Measurements from ENCODE around the gene GRK5. TPM values are rescaled to one million over a fixed set of nuclear protein-coding genes. Genes with fewer than 3 reads are reported as not detected.
A peak's percentile ranks its signal among the peaks of the same experiment; 100 is the strongest.
"Not testable (repeated sequence)": the region's sequence is repeated elsewhere in the genome, so short reads cannot be mapped to it uniquely, and the experiment has no call there.

The GRK5 gene
- total RNA-seq, 2 donors from 2014 or later, result 13.9 to 28.5 TPM

DNA sequence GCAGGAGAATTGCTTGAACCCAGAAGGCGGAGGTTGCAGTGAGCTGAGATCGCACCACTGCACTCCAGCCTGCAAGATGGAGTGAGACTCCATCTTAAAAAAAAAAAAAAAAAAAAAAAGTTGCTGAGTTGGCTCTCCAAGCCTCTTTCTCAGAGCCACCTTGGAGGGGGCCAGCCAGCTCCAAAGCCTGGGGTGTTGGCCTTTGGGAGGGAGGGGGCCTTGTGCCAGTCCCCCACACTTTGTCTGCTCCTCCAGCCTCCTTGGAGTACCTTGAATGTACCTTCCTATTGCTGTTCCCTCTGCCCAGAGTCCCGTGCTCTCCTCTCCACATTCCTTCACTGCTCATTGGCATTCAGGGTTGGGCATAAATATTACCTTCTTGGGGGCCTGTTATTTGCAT, 62.4 kb downstream of the GRK5 start:
- Mint-ChIP-seq H3K36me3 (ENCODE audit: low read depth) (no peaks in the 10 kb centered on the region), H3K4me1 (peaks cover 32% of the 10 kb centered on the region), H3K4me3 (peak overlapping the region; percentile 80), H3K27ac (peak overlapping the region; percentile 100), H3K27me3 (no peaks in the 10 kb centered on the region)
- DNase-seq (no peak), ATAC-seq (no peak)
- no peaks in the 10 kb centered on the region for H3K9me3 ChIP-seq (ENCODE audit: control insufficient read depth, low read length, poor library complexity, severe bottlenecking)

DNA sequence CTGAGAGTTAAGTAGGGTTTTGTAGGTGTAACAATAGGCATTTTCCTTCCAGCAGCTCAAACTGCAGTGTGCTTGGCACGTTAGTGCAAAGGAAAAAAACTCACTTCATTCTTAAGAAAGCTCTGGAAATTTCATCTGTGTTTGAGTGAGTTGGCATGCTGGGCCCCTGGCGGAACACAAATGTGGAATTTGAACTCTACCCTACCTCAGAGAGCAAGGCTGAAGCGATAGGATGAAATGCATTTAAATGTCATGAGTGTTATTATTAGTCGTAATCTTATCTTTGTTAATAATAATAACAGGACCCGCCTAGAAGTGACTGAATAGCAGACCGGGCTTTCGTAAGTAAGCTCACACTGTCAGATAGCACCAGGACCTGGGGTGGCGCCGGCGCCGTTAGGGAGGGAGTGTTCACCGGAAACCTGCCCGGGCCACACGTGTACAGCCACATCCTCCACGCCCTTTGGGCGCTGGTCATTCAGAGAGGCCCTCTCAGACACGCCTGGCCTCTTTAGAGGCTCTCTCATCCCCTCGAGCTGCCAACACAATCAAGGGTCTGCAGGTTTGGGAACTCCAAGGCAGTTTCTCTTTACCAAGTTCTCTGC, 63.5 kb downstream of the GRK5 start:
- Mint-ChIP-seq H3K36me3 (ENCODE audit: low read depth) (no peaks in the 10 kb centered on the region), H3K27me3 (no peaks in the 10 kb centered on the region), H3K4me1 (peaks cover 32% of the 10 kb centered on the region), H3K27ac (peak overlapping the region; percentile 100), H3K4me3 (peak overlapping the region; percentile 80)
- peak in 1 of 3 donors; percentile 42 for DNase-seq
- H3K9me3 ChIP-seq (ENCODE audit: control insufficient read depth, low read length, poor library complexity, severe bottlenecking), result no peaks in the 10 kb centered on the region
- ATAC-seq, result no peak

DNA sequence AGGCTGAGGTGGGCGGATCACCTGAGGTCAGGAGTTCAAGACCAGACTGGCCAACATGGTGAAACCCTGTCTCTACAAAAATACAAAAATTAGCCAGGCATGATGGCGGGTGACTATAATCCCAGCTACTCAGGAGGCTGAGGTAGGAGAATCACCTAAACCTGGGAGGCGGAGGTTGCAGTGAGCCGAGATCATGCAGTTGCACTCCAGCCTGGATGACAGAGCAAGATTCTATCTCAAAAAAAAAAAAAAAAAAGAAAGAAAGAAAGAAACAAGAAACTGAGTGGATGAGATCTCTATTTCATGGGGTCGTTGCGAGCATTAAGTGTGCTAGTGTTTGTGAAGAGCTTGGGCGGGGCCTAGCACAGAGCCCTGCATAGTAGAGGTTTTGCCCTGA, 65.0 kb downstream of the GRK5 start:
- not testable (repeated sequence) for DNase-seq; ATAC-seq; H3K9me3 ChIP-seq (ENCODE audit: control insufficient read depth, low read length, poor library complexity, severe bottlenecking); H3K36me3 Mint-ChIP-seq (ENCODE audit: low read depth); H3K27me3 Mint-ChIP-seq
- H3K4me1 Mint-ChIP-seq, result peaks cover 32% of the 10 kb centered on the region
- peak overlapping the region; percentile 100 for H3K27ac Mint-ChIP-seq
- H3K4me3 Mint-ChIP-seq, result peak overlapping the region; percentile 25

DNA sequence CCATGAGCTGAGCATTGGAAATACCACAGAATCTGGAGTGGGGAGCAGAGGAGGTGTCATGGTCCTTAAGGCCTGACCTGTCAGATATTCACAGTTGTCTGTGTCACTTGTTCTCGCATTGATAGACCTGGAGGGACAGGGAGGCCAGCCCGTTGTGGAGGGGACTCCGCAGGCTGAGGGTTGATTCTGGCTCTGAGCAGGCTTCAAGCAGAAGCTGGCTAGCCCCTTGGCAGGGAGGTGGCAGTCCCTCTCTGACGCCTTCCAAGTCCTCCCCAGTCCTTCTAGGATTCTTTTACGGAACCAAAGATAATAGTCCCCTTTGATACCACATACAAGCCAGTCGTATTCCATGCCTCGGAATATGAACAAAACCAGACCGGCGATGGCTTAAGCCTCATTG, 65.4 kb downstream of the GRK5 start:
- H3K9me3 ChIP-seq (ENCODE audit: control insufficient read depth, low read length, poor library complexity, severe bottlenecking), result no peaks in the 10 kb centered on the region
- H3K36me3 Mint-ChIP-seq (ENCODE audit: low read depth), result peaks cover 4% of the 10 kb centered on the region
- H3K27me3 Mint-ChIP-seq, result no peaks in the 10 kb centered on the region
- no peak overlapping the region for H3K4me3 Mint-ChIP-seq
- H3K27ac Mint-ChIP-seq, result peak overlapping the region; percentile 100
- ATAC-seq (no peak), DNase-seq (no peak)
- H3K4me1 Mint-ChIP-seq, result peaks cover 34% of the 10 kb centered on the region

DNA sequence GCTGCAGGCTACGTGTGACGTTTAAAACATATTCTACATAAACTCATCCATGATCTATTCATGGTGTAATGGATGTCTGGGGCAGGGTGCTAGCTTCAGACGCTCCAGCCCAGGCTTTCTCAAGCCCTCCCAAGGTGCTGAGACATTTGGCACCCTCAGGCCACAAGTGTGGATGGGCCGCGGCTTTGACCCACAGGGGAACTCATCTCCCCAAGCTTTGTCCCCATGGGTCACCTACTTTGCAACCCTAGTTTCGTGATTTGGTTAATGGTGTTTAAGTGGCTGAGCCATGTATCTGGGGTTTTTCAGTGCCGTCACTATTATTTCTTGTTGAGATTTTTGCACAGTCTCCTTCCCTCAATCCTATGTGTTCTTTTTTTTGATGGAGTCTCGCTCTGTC, 66.0 kb downstream of the GRK5 start:
- DNase-seq, result no peak
- Mint-ChIP-seq H3K4me3 (no peak overlapping the region), H3K27ac (peak overlapping the region; percentile 100), H3K27me3 (no peaks in the 10 kb centered on the region), H3K4me1 (peaks cover 32% of the 10 kb centered on the region), H3K36me3 (ENCODE audit: low read depth) (peaks cover 4% of the 10 kb centered on the region)
- ATAC-seq, result no peak
- H3K9me3 ChIP-seq (ENCODE audit: control insufficient read depth, low read length, poor library complexity, severe bottlenecking), result no peaks in the 10 kb centered on the region

DNA sequence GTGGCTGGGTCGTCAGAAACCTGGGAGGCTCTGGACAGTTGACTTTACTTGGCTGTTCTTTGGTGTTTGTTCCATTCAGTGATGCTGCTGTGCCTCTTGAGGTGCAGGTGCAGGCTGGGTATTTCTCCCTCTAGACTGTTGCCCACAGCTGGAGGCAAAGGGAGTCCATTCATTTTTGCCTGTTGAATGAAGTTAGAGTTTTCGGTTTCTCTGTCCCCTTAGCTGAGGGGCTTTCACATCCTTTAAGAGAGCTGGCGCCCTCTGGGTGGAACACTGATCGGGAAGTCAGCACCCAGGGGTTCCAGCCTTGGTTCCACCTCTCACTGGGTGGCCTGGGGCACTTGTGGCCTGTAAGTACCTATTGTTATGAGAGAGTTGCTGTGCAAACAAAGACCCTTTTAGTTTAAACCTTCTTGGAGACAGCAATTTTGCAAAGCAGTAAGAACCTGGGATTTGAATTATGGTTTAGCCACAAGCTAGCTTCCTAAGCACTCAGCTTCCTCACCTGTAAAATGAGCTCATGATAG, 67.2 kb downstream of the GRK5 start:
- Mint-ChIP-seq H3K27me3 (no peaks in the 10 kb centered on the region), H3K27ac (peak overlapping the region; percentile 100), H3K4me1 (peaks cover 27% of the 10 kb centered on the region), H3K36me3 (ENCODE audit: low read depth) (peaks cover 4% of the 10 kb centered on the region), H3K4me3 (no peak overlapping the region)
- DNase-seq, result no peak
- no peak for ATAC-seq
- no peaks in the 10 kb centered on the region for H3K9me3 ChIP-seq (ENCODE audit: control insufficient read depth, low read length, poor library complexity, severe bottlenecking)

DNA sequence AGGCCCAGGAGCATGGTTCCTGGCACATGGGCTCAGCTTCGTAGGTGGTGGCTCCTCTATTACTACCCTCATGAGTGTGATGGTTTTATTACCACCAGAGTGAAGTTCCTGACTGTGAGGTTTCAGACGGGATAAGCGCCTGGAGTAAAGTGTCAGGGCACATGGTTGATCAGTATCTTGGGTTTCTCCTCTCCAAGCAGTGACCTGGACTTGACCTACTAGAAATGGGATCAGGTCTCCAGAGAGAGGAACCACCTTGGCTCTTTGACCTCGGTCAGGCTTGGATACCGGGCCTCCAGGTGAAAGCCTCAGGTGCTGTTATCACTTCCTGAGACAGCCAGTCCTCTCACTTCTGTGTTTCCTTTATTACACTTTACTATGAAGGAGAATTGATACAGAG, 67.7 kb downstream of the GRK5 start:
- Mint-ChIP-seq H3K27me3 (no peaks in the 10 kb centered on the region), H3K4me1 (peaks cover 24% of the 10 kb centered on the region), H3K4me3 (no peak overlapping the region), H3K27ac (peak overlapping the region; percentile 100), H3K36me3 (ENCODE audit: low read depth) (peaks cover 4% of the 10 kb centered on the region)
- no peak for ATAC-seq
- no peak for DNase-seq
- no peaks in the 10 kb centered on the region for H3K9me3 ChIP-seq (ENCODE audit: control insufficient read depth, low read length, poor library complexity, severe bottlenecking)

DNA sequence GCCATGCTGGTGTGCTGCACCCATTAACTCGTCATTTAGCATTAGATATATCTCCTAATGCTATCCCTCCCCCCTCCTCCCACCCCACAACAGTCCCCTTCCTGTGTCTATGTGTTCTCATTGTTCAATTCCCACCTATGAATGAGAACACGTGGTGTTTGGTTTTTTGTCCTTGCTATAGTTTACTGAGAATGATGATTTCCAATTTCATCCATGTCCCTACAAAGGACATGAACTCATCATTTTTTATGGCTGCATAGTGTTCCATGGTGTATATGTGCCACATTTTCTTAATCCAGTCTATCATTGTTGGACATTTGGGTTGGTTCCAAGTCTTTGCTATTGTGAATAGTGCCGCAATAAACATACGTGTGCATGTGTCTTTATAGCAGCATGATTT, 68.8 kb downstream of the GRK5 start:
- H3K4me3 Mint-ChIP-seq; H3K27me3 Mint-ChIP-seq; H3K9me3 ChIP-seq (ENCODE audit: control insufficient read depth, low read length, poor library complexity, severe bottlenecking); ATAC-seq; H3K27ac Mint-ChIP-seq; DNase-seq; H3K36me3 Mint-ChIP-seq (ENCODE audit: low read depth): not testable (repeated sequence)
- peaks cover 21% of the 10 kb centered on the region for H3K4me1 Mint-ChIP-seq

DNA sequence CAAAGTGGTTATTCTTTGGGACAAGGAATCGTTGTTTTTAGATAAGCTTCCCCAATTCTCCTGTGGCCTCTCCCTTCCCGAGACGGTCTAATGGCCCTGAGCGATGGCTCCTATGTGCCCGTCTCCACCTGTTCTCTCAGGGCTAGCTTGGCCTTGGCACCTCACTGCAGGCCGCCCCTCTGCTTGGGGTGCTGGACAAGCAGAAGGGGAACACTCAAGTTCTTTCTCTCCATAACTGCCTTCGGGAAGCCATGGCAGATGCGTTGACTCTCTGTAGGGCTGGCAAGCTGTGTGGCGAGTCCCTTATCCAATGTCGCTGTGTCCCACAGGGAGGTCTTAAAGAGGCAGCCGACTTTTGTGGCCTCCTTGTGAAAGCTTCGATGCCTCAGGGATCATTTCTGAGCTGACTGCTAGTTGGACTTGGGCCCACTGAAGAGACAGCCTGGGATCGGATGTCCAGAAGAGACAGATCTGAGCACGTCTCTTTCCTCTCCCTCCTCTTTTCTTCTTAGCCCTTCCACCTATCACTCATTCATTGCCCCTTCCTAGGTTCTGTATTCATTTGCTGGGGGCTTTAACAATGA, 70.8 kb downstream of the GRK5 start:
- no peaks in the 10 kb centered on the region for H3K9me3 ChIP-seq (ENCODE audit: control insufficient read depth, low read length, poor library complexity, severe bottlenecking)
- Mint-ChIP-seq H3K4me3 (no peak overlapping the region), H3K27ac (peak overlapping the region; percentile 51), H3K27me3 (no peaks in the 10 kb centered on the region), H3K4me1 (peaks cover 23% of the 10 kb centered on the region), H3K36me3 (ENCODE audit: low read depth) (peaks cover 4% of the 10 kb centered on the region)
- ATAC-seq (no peak), DNase-seq (no peak)

DNA sequence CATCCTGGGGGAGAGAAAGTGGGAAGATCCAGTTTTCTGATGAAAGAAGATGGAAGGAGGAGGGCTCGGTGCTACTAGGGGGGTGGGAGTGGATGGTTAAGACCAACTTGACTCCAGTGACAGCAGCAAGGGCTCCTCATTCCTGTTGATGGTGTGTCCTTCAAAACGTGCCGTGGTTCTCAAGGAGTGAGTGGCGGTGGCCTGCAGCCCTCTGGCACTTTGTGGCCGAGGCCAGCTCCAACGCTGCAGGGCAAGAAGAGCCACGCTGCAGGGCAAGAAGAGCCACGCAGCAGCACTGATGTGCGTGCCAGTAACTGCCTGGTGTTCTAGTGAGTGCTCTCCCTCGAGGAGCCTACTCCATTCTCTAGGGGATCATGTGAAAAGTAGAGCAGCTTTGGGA, 72.1 kb downstream of the GRK5 start:
- Mint-ChIP-seq H3K27ac (peak overlapping the region; percentile 51), H3K27me3 (no peaks in the 10 kb centered on the region), H3K4me3 (no peak overlapping the region), H3K36me3 (ENCODE audit: low read depth) (peaks cover 4% of the 10 kb centered on the region), H3K4me1 (peaks cover 31% of the 10 kb centered on the region)
- ATAC-seq (no peak), DNase-seq (no peak)
- no peaks in the 10 kb centered on the region for H3K9me3 ChIP-seq (ENCODE audit: control insufficient read depth, low read length, poor library complexity, severe bottlenecking)

DNA sequence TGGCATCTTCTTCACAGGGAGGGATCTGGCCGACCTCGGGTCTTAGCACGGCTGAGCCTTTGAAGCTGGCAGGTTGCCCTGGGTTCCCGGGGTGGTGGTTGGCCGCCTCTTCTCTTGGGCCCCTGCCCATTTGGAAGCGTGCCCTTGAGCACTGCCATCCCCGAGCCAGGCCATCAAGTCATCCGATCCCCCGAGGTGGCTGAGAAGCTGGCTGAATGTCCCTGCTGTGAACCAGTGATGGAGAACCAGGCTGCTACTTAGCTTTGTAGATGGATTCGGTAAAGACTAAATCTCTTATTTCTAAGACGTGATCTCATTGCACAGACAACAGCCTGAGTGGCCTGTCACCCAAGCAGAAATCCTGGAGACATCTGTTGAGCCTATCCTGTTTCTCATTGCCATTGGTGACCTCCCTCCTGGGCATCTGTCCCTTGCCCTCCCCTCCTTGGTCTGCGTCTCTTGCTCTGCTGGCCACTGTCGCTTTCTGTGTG, 74.3 kb downstream of the GRK5 start:
- peak overlapping the region; percentile 77 for H3K27ac Mint-ChIP-seq
- H3K27me3 Mint-ChIP-seq, result no peaks in the 10 kb centered on the region
- peaks cover 4% of the 10 kb centered on the region for H3K36me3 Mint-ChIP-seq (ENCODE audit: low read depth)
- H3K9me3 ChIP-seq (ENCODE audit: control insufficient read depth, low read length, poor library complexity, severe bottlenecking), result no peaks in the 10 kb centered on the region
- peaks cover 48% of the 10 kb centered on the region for H3K4me1 Mint-ChIP-seq
- H3K4me3 Mint-ChIP-seq, result no peak overlapping the region
- DNase-seq (no peak), ATAC-seq (no peak)

DNA sequence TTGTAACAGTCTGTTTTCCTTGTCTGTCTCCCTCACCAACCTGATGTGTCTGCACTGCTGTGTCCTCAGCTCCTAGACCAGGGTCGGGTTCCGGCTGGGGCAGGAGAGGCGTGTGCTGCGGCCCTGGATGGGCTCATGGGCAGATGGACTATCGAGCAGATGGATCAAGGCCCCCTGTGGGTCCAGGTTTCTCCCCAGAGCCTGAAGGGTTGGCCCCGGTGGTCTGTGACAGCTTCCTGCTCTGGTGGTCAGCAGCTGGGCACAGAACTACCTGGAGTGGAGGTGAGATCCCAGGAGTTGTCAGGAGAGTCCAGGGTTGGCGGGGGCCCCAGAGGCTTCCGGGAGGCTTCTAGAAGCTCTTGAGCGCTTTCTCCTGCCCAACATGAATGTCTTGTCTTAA, 75.1 kb downstream of the GRK5 start:
- Mint-ChIP-seq H3K36me3 (ENCODE audit: low read depth) (peaks cover 2% of the 10 kb centered on the region), H3K4me3 (no peak overlapping the region), H3K27ac (peak overlapping the region; percentile 77), H3K27me3 (no peaks in the 10 kb centered on the region), H3K4me1 (peaks cover 51% of the 10 kb centered on the region)
- H3K9me3 ChIP-seq (ENCODE audit: control insufficient read depth, low read length, poor library complexity, severe bottlenecking), result no peaks in the 10 kb centered on the region
- no peak for ATAC-seq
- DNase-seq, result no peak

DNA sequence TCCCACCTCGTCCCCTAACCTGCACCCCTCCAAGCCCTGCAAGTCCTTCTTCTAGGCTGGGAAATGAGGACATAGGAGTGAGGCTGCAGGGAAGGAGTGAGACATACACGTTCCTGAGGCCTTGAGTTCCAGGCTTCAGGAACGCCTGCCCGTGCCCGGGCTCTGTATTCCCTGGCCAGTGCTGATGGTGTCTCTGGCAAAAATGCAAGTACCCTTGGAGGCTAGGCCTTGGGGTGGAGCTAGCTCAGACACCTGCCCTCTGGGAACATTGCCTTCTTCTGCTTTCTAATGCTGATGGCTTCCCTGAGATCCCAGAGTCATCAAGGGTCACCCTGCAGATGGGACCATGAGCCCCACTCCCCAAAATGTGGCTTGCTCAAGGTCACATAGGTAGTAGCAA, 76.0 kb downstream of the GRK5 start:
- Mint-ChIP-seq H3K36me3 (ENCODE audit: low read depth) (no peaks in the 10 kb centered on the region), H3K27me3 (no peaks in the 10 kb centered on the region), H3K4me3 (peak overlapping the region; percentile 78), H3K4me1 (peaks cover 49% of the 10 kb centered on the region), H3K27ac (peak overlapping the region; percentile 92)
- DNase-seq (no peak), ATAC-seq (no peak)
- no peaks in the 10 kb centered on the region for H3K9me3 ChIP-seq (ENCODE audit: control insufficient read depth, low read length, poor library complexity, severe bottlenecking)

DNA sequence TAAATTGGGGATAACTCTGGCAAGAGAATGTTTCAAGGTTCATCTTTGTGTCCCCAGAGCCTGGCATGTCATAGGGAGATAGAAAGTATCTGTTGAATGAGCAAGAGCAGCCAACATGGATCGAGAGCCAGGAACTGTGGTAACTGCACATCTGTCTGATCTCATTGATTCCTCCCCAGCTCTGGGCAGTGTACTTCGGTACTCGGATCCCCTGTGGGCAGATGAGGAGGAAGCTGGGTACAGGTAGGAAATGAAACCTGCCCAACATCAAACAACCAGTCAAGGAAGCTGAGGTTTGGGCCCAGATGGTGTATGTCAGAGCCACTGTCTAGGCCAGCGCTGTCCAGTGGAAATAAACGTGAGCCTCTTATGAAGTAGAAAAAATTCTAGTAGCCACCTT, 76.4 kb downstream of the GRK5 start:
- no peak for DNase-seq
- no peaks in the 10 kb centered on the region for H3K36me3 Mint-ChIP-seq (ENCODE audit: low read depth)
- peak overlapping the region; percentile 78 for H3K4me3 Mint-ChIP-seq
- peaks cover 49% of the 10 kb centered on the region for H3K4me1 Mint-ChIP-seq
- H3K9me3 ChIP-seq (ENCODE audit: control insufficient read depth, low read length, poor library complexity, severe bottlenecking), result no peaks in the 10 kb centered on the region
- H3K27ac Mint-ChIP-seq, result peak overlapping the region; percentile 92
- H3K27me3 Mint-ChIP-seq, result no peaks in the 10 kb centered on the region
- ATAC-seq, result peak; percentile 80

Measured in T-helper 17 cell (primary cell).